H7 (cell line): ENCODE results near the gene SEMA3C. TPM values are rescaled to one million over a fixed set of nuclear protein-coding genes. Genes with fewer than 3 reads are reported as not detected.

Experiments used
- DNase-seq: peaks from one replicate; pipeline ENCODE4 v3.0.0; 2012
- H3K27me3 ChIP-seq: 2 replicates; pipeline ENCODE4 v1.6.0; 2011; ENCODE audit warnings: mild to moderate bottlenecking, low read length; ENCODE audit not compliant: control insufficient read depth, insufficient read depth
- H3K36me3 ChIP-seq: replicated peaks from 2 replicates; pipeline ENCODE4 v1.5.1; 2011; ENCODE audit warnings: low read length; ENCODE audit not compliant: control insufficient read depth, insufficient read depth
- H3K4me3 ChIP-seq: 2 replicates; pipeline ENCODE4 v1.5.1; 2011; ENCODE audit warnings: low read depth, mild to moderate bottlenecking, control low read depth, low read length, moderate library complexity; ENCODE audit not compliant: insufficient read depth
- total RNA-seq: library from RNA; depleted of rRNA; stranded (reverse); fragments of >200 nt; shearing (Covaris generic); gene quantifications from 2 replicates; pipeline ENCODE4 v1.2.3, GENCODE V29; 2014

The SEMA3C gene
- total RNA-seq, 1 experiment from 2014 or later: 2.1 TPM

DNA sequence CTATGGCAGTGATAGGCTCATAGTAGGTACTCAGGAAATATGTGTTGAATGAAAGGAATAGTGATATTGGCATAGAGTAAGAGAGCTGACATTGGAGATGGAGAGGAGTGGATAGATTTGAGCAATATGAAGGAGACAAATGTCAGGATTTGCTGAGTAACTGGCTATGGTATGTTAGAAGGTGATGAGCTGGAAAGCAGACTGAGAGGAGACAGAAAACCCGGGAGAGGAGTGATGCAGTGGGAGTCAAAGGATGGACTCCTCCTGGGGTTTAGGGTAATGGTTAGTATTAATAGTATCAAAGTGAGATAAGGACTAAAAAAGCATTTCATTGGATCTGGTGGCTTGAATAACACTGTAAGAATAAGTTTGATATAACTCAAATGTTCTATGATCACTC, 215.6 kb downstream of the SEMA3C start:
- Histone ChIP-seq H3K27me3 (no peaks in the 10 kb centered on the region), H3K36me3 (no peaks in the 10 kb centered on the region), H3K4me3 (no peak overlapping the region)
- no peak for DNase-seq

DNA sequence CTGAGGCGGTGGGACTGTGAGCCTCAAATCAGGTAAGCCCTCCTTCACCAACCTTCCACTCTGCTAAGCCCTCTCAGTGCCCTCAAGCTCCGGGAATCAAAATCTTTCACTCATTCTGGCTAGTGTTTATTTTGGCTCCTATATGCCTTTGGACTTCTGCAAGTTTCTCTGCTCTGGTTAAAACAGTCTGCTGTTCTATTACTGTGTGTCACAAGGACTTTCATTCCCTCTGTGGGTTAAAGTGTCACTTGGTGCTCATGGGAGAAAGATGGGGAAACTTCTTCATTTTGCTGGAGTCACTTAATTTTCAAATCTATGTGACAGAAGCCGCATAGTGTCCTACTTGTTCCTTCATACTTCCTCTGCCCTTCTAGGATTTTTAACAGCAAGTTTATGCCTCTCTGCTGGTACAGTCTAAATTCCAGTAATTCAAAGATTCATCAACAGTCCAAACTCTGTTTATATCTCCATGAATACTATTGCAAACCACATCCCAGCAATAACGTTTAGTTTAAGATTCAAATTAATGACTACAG, 219.1 kb downstream of the SEMA3C start:
- DNase-seq: no peak
- no peaks in the 10 kb centered on the region for H3K36me3 ChIP-seq
- H3K4me3 ChIP-seq: no peak overlapping the region
- H3K27me3 ChIP-seq: no peaks in the 10 kb centered on the region

DNA sequence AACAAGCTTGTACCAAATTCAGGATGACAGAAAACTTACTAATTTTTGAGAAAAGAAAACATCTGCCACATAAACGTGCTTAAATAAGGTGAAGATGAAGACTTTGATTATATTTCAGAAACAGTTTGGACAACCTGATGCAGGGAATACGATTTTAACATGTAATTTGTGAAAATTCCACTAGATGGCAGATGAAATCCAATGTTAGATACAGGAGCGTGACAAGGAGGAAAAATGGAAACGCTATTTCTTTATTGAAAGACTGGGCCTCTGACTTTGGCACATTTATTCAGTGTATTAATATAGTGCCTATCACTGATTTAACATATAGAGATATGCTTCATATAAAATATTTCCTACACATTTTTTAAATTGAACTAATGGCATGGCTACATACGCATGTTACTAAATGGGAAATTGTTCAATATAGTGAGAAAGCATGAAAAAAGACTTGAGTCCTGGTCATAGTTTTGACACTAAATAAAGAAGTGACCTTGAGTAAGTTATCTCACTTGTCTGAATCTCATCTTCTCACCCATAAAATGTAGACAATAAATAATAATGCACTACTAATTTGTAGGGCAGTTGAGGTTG, 219.7 kb downstream of the SEMA3C start:
- no peak for DNase-seq
- Histone ChIP-seq H3K36me3 (no peaks in the 10 kb centered on the region), H3K4me3 (no peak overlapping the region), H3K27me3 (no peaks in the 10 kb centered on the region)
